Jurkat, Clone E6-1 (cell line): Measurements from ENCODE around the gene F10.
"Not testable (repeated sequence)": the region's sequence is repeated elsewhere in the genome, so short reads cannot be mapped to it uniquely, and the experiment has no call there.

ENCODE experiments used
- DNase-seq: peaks from one replicate; pipeline ENCODE4 v3.0.0-alpha.2; 2011; ENCODE audit warnings: low read depth, low spot score
- H3K4me3 ChIP-seq: 2 replicates; pipeline ENCODE4 v1.5.1; 2011; ENCODE audit warnings: mild to moderate bottlenecking, low read length, control low read depth, moderate library complexity

F10 gene

DNA sequence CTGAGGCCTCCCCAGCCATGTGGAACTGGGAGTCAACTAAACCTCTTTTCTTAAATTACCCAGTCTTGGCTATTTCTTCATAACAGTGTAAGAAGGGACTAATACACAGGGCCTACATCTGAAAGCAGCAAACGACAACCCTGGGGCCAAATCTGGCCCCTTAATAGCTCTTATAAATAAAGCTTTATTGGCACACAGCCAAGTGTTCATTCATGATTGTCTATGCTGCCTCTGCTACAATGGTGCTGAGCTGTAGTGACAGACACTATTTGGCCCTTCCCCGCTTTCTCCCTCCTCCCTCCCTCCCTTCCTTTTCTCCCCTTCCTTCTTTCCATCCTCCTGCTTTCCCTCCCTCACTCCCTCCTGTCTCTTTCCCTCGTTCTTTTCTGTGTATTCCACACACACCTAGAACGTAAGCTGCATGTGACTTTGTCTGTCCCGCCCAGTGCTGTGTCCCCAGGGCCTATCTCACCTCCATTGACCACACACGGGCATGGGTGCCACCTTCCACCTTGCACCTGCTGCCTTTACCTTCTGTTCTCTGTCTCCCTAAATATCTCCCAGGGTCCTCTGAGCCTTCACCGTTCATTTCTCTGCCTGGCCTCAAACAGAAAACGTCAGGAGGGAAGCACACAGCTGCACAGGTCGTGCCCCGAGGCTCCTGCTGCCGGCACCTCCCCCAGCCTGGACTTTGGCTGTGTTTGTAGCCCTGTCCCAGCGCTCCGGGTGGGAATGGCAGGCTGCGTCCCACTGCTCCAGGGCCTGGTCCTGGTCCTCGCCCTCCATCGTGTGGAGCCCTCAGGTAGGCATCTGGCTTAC, 35.5 kb downstream of the F10 start, which contains the start of gene PROZ:
TSS of gene PROZ (plus strand) at position 720 of the 819 bp plus-strand sequence. CDS start at position 733, 13 bp downstream.
- H3K4me3 ChIP-seq = no peak within 1 kb of the TSS
- DNase-seq = no peak

DNA sequence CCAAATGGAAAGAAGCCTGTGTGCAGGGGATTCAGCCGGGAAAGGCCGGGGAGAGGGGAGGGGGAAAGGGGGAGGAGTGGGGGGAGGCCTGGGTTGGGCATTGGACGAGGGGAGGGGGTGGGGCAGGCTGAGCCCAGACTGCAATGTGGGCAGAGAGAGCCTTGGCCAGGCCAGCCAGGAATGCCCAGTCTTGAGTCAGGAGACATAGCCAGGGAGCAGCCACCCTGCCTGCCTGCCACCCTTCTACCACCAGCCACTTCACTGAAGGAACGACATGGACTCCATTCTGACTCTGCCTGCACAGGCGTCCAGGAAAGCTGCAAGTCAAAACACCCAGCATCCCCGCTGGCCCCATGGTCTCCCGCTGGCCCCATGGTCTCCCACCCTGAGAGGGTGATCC, 36.3 kb downstream of the F10 start:
- H3K4me3 ChIP-seq = no peak overlapping the region
- no peak for DNase-seq

DNA sequence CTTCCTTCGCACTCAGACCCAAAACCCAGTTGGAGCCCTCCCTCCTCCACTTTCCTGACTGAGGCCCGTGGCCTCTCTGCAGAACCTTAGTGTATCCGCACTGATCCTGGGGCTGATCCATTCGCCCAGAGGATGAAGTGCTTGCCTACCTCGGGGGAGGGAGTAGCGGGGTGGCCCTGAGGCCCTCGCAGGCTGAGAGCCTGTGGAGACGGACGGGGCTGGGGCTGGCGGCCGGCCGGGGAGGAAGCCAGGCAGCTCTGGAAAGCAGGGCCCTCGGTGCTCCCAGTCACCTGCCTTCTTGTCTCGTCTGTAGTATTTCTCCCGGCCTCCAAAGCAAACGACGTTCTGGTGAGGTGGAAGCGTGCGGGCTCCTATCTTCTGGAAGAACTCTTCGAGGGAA, 37.1 kb downstream of the F10 start:
- DNase-seq = no peak
- no peak overlapping the region for H3K4me3 ChIP-seq

DNA sequence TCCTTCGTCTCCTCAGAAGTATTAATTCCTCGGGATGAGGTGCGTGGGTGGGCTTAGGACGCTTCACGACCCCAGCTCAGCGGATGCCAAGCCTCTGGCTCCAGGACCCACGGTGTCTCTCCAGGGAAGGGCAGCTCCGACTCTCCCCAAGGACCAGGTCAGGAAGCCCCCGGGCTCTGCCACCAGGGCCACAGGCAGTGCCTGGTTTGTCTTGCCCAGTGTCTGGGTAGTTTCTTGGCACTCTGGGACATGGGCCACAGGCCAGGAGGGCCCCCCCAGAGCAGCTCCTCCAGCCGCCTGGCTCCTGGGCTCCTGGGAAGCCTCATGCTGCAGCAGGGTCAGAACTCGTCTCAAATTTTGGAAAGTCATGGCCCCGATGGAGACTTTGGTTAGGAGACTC, 38.4 kb downstream of the F10 start:
- no peak overlapping the region for H3K4me3 ChIP-seq
- DNase-seq = no peak

DNA sequence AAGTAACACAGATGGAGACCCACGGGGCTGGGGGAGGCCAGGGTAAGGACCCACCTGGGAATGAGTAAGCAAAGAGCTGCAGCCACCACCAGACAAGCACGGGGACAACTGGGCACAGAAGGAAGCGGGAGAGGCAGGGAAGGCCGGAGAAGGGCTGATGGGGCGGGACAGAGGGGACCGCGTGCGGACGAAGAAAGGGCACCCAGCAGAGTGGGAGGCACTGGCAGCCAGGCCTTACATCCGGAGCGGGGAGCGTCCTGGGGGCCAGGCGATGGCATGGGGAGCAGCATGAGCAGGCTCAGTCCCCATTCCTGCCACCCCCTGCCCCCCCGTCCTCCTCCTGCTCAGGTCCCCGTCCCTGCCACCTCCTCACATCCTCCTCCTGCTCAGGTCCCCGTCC, 38.8 kb downstream of the F10 start:
- no peak overlapping the region for H3K4me3 ChIP-seq
- DNase-seq = no peak

DNA sequence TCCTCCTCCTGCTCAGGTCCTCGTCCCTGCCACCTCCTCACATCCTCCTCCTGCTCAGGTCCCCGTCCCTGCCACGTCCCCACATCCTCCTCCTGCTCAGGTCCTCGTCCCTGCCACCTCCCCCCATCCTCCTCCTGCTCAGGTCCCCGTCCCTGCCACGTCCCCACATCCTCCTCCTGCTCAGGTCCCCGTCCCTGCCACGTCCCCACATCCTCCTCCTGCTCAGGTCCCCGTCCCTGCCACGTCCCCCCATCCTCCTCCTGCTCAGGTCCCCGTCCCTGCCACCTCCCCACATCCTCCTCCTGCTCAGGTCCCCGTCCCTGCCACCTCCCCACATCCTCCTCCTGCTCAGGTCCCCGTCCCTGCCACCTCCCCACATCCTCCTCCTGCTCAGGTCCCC, 39.4 kb downstream of the F10 start:
- DNase-seq, H3K4me3 ChIP-seq: not testable (repeated sequence)

DNA sequence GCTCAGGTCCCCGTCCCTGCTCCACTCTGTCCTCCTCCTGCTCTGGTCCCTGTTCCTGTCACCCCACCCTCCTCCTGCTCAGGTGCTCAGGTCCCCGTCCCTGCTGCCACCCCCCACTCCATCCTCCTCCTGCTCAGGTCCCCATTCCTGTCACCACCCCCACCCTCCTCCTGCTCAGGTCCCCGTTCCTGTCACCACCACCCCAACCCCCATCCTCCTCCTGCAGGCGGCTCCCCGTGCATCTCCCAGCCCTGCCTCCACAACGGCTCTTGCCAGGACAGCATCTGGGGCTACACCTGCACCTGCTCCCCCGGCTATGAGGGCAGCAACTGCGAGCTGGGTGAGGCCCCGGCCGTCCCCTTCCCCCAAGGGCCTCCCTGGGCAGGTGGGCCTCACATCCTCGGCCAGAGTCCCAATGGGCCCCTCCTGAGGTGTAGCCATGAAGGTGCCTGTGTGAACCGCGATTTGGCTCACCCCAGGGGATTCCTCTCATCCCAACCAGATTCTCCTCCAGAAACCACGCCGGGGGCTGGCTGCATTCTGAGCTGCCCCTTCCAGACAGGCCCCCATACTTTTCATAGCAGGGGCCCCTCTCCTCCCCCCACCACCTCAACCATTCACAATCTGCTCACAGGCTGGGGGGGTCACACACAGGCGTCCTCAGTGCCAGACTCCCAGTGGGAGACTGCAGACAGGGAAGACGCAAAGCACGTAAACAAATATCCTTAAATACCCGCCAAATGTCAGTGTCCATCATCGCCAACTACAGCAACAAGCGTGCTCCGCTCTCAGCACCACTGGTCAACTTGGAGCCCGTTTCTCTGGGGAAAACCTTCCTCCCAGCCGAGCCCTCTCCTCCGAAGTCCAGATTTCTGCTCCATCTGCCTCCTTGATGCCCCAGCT, 40.4 kb downstream of the F10 start:
- no peak overlapping the region for H3K4me3 ChIP-seq
- DNase-seq = peak; percentile 30

DNA sequence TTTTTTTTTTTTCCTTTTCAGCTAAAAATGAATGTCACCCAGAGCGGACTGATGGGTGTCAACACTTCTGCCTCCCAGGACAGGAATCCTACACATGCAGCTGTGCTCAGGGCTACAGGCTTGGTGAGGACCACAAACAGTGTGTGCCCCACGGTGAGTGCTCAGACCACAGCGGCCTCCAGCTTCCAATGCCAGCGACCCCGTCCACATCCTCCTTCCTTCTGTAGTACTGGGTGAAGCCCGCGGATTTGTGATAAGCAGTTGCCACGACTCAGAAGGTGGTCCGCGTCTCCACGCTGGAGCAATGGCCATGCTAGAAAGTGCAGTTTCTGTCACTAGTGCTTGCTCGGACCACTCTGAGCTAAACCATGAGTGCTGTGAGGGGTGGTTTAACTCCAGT, 41.9 kb downstream of the F10 start:
- DNase-seq = no peak
- H3K4me3 ChIP-seq = no peak overlapping the region

DNA sequence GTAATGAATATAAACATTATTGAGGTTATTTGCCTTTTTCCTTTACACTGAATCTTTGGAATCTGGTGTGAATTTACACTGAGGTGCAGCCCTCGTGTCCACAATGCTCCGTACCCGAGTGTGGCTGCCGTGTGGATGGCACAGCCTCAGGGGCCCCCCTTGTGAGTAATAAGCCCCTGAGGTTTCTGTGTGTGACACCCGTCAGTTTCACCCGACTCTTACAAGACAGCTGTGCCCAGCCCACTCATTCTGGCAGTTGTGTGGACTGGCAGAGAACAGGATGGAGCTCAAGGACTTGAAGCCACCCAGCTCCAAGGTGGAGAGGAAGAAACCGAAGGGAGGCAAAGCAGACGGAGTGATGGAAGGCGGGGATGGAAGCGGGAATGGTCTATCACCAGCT, 43.7 kb downstream of the F10 start:
- DNase-seq = no peak
- H3K4me3 ChIP-seq = no peak overlapping the region

DNA sequence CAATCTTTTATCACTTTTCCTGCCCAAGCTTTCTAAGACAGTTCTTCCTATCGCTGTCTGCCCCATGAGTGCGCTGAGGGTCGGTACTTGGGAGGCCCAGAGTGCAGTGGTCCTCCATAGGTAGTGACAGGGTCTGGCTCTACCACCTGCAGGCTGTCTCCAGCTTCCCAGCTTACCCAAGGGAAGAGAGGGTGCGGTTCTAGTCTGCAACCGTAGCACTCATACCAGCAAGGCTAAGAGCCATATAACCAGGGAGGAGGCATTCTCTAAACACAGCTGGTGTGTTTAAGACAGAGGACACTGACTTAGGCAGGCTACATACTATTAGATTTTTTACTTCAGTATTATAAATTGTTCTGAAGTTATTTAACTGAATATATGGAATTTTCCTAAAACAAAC, 44.1 kb downstream of the F10 start:
- no peak for DNase-seq

DNA sequence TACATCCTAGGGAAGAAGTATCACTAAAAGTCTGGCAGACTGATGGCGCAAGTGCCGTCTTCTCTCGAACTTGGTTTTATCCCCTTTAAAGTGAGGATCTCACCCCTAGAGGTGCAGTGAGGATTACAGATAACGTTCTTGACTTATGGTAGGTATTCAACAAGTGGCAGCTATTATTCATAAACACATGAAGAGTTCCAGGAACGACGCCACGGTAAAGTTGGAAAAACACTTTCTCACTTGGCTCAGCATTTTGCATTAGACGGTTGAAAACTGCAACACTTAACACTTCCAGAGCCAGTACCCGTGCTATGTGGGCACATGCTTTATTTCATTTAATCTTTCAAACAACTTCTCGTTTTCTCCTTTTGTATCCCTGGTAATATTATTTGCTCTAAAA, 44.6 kb downstream of the F10 start:
- H3K4me3 ChIP-seq = no peak overlapping the region
- DNase-seq = no peak

More for the DNA sequence above, 44.1 kb downstream of the F10 start:
- no peak overlapping the region for H3K4me3 ChIP-seq

DNA sequence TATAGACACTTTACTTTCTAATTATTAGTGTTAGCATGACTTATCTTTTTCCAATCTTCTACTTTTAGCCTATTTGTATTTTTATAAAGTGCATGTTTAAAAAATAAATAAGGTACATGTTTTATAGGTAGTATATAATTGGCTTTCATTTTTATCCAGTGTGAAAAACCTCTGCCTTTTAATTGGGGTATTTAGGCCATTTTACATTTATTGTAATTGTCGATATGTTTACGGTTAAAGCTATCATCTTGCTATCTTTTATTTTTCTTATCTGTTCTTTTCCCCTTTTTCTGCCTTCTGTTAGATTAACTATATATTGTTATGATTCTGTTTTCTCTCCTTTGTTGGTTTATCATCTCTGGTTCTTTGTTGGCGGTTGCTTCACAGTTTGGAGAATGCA, 45.0 kb downstream of the F10 start:
- H3K4me3 ChIP-seq = no peak overlapping the region
- no peak for DNase-seq

DNA sequence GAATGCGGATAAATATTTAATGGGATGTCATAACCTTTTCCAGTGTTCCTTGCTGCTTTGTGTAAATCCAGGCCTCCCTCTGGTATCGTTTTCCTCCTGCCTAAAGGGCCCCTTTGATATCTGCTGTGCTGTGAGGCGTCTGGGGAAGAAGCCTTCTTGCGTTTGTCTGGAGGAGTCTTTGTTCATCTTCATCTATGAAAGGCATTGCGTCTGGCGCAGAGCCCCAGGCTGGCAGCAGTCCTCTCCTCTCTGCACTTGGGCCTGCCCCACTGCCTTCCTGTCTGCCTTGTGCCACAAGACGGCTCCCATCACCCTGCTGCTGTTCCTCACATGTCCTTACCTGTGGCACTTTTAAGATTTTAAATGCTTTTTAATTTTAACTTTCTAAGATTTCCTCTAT, 45.6 kb downstream of the F10 start:
- no peak overlapping the region for H3K4me3 ChIP-seq
- DNase-seq = no peak

DNA sequence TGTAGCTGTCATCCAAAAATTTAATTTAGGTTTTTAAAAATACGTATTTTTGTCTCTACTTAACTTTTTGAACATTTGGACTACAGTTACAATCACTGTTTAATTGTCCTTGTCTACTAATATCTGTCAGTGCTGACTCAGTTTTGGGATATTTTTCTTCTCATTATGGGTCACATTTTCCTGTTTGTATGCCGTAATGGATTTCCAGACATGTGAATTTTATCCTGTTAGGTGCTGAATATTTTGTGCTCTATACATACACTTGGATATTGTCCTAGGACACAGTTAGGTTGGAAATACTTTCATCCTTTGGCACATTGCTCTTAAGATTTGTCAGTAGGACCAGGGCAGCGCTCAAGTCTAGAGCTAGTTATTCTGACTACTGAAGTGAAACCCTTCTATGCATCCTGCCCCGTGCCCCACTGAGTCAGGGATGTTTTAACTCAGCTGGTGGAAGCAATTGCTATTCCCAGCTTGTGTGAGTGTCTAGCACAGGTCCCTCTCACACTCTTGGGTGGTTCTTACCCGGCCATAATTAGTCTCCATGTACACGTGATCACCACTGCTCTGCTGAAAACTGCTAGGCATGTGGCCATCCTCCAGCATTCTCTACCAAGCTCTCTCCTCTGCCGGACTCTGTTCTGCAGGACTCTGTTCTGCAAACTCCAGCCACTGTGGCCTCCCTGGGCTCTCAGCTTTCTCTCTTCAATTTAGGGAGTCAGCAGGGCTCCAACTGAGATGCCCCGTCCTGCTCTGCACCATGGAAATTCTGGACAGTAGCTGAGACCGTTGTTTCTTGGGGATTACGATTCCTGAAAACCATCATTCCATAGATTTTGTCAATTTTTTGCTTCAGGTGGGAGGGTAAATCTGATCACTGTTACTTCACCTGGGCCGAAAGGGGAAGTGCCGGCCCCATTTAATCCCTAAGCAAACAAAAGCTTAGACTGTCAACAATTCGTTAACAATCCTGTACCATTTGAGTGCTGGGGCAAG, 47.0 kb downstream of the F10 start:
- no peak for DNase-seq
- H3K4me3 ChIP-seq = no peak overlapping the region

DNA sequence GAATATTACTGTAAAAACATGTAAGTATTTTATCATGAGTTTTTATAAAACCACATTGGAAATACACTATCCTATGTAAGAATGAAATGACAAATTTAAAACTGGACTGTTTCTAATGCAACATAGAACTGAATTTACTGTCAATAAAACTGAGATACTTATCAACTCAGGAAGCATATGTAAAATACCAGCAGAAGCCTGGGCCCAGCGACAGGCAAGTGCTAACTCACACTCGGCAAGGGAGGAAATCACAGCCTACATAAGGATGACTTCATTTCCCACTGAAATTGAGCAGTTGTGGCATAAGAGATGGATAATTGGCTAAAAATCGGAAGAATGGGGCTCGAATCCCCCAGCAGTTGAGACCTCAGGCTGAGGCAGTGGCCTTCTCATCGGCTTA, 47.9 kb downstream of the F10 start:
- no peak overlapping the region for H3K4me3 ChIP-seq
- no peak for DNase-seq

DNA sequence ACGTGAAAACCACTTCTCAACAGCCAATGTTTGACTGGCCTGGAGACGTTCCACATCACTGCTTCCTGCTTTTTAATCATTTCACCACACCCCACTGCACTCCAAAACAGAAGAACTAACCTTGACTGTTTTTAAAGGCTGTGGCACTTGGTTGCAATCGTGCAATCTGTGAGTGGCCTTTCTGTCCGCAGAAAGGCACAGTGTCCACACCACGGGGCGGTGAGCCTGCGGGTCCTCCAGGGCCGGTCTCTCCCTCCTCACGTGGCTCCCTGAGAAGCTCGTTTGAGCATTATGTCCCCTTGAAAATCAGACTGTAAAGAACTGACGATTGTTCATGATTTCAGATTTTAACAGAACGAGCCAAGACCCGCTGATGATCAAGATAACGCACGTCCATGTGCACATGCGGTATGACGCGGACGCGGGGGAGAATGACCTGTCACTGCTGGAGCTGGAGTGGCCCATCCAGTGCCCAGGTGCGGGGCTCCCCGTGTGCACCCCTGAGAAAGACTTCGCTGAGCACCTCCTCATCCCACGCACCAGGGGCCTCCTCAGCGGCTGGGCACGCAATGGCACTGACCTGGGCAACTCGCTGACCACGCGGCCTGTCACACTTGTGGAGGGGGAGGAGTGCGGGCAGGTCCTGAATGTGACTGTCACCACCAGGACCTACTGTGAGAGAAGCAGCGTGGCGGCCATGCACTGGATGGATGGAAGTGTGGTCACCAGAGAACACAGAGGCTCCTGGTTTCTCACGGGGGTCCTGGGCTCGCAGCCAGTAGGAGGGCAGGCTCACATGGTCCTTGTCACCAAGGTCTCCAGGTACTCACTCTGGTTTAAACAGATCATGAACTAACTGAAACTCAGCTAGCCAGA, 48.9 kb downstream of the F10 start:
- DNase-seq = no peak
- H3K4me3 ChIP-seq = no peak overlapping the region

DNA sequence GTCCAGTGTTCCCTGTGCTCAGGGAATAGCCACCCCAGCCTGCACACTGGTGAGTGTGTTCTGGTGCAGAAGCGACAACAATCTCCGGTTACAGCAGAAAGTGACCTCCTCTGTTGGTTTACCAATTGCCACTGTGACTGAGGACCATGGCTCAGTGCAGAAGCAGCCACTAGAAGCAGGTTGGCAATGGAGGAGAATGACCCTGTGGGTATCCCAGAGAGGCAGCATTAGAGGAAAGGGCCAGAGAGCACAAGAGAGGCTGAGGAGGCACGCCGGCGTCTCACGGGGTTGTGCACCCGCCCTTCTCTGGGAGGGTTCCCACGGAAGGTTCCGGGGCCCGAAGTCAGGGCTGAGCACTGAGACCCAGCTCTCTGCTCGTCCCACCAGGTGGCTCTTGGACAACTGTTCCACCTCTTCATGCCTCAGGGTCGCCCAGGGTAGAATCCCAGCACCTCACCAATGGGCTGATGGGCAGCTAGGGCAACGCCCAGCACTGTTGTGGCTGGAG, 49.9 kb downstream of the F10 start:
- no peak for DNase-seq
- no peak overlapping the region for H3K4me3 ChIP-seq

DNA sequence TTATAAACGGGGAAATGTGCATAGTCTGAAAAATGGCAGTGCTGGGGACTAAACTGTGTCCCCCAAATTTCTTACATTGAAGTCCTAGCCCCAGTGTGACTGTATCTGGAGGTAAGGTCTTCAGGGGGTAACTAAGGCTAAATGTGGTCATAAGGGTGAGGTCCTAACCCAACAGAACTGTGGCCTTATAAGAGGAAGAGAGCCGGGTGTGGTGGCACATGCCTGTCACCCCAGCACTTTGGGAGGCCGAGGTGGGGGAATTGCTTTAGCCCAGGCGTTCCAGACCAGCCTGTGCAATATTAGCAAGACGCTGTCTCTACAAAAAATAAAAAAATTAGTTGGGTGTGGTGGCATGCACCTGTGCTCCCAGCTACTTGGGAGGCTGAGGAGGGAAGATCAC, 53.7 kb downstream of the F10 start:
- no peak for DNase-seq
- H3K4me3 ChIP-seq = no peak overlapping the region
